Neuron (in vitro differentiated cells): ENCODE data around the gene TM4SF18.

Experiments used
- H2AFZ ChIP-seq: one replicate; pipeline ENCODE4 v1.6.1; 2013; ENCODE audit warnings: low read depth, mild to moderate bottlenecking, inconsistent platforms, low read length, moderate library complexity
- H3K27me3 ChIP-seq: one replicate; pipeline ENCODE4 v1.6.1; 2013; ENCODE audit warnings: low read length; ENCODE audit not compliant: insufficient read depth
- H3K36me3 ChIP-seq: one replicate; pipeline ENCODE4 v1.6.1; 2013; ENCODE audit warnings: low read length; ENCODE audit not compliant: insufficient read depth
- H3K4me1 ChIP-seq: one replicate; pipeline ENCODE4 v1.6.1; 2013; ENCODE audit warnings: low read length; ENCODE audit not compliant: insufficient read depth
- H3K4me3 ChIP-seq: 2 replicates; pipeline ENCODE4 v1.5.1; 2013; ENCODE audit warnings: mild to moderate bottlenecking, low read length, moderate library complexity
- H3K9me3 ChIP-seq: one replicate; pipeline ENCODE4 v1.6.1; 2013; ENCODE audit warnings: low read length

The TM4SF18 gene

DNA sequence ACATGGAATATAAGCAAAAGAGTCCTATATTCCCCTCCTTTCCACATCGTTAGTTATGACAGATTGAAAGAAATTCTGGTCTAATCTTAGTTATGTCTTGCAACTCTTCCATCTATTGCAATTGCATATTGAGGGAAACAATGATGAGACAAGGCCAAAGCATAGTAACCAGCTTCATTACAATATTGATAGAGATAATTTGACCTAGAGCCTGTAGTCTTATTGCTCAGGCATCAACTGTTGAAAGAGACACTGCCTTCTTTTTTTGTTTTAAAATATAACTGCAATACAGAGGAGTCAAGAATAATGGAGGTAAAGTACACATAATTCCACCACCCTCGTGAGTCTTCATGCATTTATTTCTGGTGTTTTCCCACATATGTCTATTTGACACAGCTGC, 2.0 kb downstream of the TM4SF18 start:
- peaks cover 12% of the 10 kb centered on the region for H3K4me1 ChIP-seq
- H3K36me3 ChIP-seq: no peaks in the 10 kb centered on the region
- no peaks in the 10 kb centered on the region for H3K9me3 ChIP-seq
- no peak overlapping the region for H2AFZ ChIP-seq
- H3K27me3 ChIP-seq: no peaks in the 10 kb centered on the region
- no peak overlapping the region for H3K4me3 ChIP-seq

DNA sequence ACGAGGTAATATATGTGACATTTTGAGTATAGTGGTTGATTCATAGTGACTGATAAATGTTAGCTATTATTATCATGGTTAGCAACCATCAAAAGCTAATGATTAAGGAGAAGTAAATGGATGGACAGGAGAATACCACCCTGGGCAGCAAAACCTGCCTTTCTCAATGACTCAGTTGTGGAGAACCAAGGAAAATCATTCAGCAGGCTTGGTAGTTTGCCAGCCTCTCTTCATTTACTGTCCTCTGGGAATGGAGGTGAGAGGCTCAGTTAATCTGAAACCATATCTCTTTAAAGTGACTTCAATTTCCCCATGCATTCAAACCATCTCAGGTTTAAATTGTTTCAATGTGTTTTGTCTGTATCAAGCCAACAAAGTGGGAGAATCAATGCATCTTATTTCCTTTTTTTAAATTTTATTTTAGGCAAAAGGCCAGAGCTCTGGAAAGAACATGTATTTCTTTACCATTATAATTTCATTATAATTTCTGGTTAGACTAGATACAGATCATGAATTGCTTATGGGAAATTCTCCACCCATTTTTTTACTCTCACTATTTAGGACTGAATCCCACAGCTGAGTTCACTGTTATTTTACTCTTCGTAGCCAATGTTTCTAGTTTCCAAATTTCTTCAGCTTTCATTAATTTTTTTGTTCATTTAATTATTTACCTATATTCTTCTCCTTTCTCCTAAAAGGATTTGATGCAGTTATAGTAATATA, 2.7 kb downstream of the TM4SF18 start:
- Histone ChIP-seq H3K36me3 (no peaks in the 10 kb centered on the region), H3K9me3 (no peaks in the 10 kb centered on the region), H2AFZ (no peak overlapping the region), H3K4me3 (no peak overlapping the region), H3K4me1 (peaks cover 12% of the 10 kb centered on the region), H3K27me3 (no peaks in the 10 kb centered on the region)

DNA sequence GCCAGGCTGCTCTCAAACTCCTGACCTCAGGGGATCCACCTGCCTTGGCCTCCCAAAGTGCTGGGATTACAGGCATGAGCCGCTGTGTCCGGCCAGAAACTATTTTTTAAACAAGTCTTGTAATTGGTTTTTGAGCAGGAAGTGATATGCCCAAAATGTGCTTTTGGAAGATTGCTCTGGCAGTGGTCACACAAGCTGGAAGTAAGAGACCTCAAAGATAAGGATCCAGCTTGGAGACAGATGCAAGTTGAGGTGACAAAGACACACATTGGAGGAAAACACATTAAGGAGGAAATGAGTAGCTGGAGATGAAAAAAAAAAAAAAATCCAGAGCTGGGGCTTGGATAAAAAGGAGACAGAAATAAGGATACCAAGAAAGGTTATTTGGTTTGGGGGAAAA, 6.3 kb downstream of the TM4SF18 start:
- Histone ChIP-seq H3K4me3 (no peak overlapping the region), H2AFZ (no peak overlapping the region), H3K4me1 (no peaks in the 10 kb centered on the region), H3K36me3 (no peaks in the 10 kb centered on the region), H3K9me3 (no peaks in the 10 kb centered on the region), H3K27me3 (no peaks in the 10 kb centered on the region)

DNA sequence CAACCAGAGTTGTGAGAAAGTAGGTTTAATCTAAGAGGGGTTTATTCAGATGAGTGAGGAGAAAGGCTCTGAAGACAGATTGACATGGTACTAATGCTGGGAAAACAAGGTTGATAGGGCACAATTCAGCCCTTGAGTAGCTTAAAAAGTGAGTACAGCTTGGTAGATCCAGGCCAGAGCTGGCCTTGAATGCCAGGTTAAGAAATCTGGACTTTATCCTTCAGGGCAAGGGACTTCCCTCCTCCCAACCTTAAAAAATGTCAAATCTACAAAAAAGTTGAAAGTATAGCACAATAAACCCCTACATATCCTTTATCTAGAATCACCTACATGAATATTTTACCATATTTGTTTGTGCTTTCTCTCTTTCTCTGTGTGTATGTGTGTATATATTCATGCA, 7.9 kb downstream of the TM4SF18 start:
- H3K27me3 ChIP-seq: no peaks in the 10 kb centered on the region
- no peaks in the 10 kb centered on the region for H3K4me1 ChIP-seq
- H3K4me3 ChIP-seq: no peak overlapping the region
- H2AFZ ChIP-seq: no peak overlapping the region
- H3K9me3 ChIP-seq: no peaks in the 10 kb centered on the region
- H3K36me3 ChIP-seq: no peaks in the 10 kb centered on the region

DNA sequence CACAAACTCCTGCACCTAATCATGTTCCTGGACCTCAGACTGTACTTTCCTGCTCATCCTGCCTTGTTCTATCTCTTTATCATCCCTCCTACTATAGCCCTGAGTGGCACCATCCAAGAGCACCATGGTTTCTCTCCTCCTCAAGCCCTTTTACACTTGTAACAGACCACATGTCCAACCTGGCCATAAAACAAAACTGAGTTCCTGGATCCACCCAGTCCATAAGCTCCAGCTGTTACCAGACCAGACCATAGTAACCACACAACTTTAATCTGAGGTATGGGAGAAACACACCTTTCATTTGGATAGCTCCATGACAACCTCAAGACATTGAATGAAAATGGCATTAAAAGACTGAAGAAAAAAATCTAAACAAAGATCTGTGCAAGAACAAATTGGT, 9.1 kb downstream of the TM4SF18 start:
- Histone ChIP-seq H3K4me3 (no peak overlapping the region), H3K36me3 (no peaks in the 10 kb centered on the region), H3K4me1 (peaks cover 8% of the 10 kb centered on the region), H3K27me3 (no peaks in the 10 kb centered on the region), H2AFZ (no peak overlapping the region), H3K9me3 (no peaks in the 10 kb centered on the region)

DNA sequence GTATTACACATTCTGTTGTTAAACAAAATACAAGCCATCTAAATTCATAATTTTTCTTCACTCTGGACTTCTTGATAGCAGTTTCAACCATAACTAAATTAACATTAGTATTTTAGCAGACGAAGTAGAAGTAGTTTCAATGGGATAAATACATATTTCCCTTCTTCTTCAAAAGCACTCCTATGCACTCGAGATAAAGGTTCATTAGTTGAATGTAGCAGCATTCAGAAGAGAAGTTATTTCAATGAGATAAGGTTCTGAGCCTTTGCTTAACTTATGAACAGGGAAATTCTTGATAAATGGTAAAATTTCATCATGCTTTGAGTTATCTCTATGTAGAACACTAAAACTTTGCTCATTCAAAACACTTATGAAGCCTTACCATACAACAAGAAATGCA, 11.8 kb downstream of the TM4SF18 start:
- Histone ChIP-seq H3K9me3 (no peaks in the 10 kb centered on the region), H2AFZ (no peak overlapping the region), H3K27me3 (no peaks in the 10 kb centered on the region), H3K4me3 (no peak overlapping the region), H3K36me3 (no peaks in the 10 kb centered on the region), H3K4me1 (peaks cover 10% of the 10 kb centered on the region)

DNA sequence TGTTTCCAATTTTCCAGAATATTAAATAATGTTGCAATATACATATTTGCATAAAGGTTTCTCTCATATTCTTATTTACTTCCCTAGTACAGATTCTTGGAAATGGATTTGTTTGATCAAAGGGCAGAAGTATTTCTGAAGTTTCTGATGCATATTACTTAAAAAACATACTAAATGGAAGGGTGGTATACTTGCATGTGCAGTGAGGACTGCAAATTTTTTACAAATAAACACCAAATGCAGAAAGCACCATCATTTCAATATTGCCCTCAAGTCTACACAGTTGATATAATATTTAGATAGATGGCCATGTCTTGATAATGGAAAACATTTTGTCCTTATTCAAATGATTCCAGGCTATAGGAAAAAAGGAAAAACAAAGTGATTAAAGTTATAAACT, 12.3 kb downstream of the TM4SF18 start:
- no peak overlapping the region for H2AFZ ChIP-seq
- H3K36me3 ChIP-seq: no peaks in the 10 kb centered on the region
- H3K9me3 ChIP-seq: no peaks in the 10 kb centered on the region
- no peak overlapping the region for H3K4me3 ChIP-seq
- H3K27me3 ChIP-seq: no peaks in the 10 kb centered on the region
- H3K4me1 ChIP-seq: peaks cover 10% of the 10 kb centered on the region

DNA sequence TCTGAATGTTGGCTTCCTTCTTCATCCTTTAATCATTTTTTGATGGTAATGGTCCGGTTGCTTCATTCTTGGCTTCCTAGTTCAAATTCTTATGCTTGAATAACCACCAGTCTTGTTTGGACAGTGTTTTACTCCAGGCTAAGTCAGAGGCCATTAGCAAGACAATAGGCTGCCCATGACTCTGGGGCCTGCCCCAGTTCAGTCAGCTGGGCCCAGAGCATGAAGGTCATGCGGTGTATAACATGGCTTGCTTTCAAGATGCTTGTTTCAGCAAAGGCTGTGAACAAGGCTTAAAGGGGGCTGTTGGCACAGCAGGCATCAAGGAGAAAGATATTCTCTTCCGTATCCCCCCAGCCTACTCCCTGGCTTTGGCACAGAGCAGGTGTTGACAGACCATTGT, 13.7 kb downstream of the TM4SF18 start:
- H3K27me3 ChIP-seq: no peaks in the 10 kb centered on the region
- no peak overlapping the region for H3K4me3 ChIP-seq
- peaks cover 10% of the 10 kb centered on the region for H3K4me1 ChIP-seq
- no peak overlapping the region for H2AFZ ChIP-seq
- no peaks in the 10 kb centered on the region for H3K36me3 ChIP-seq
- H3K9me3 ChIP-seq: no peaks in the 10 kb centered on the region

DNA sequence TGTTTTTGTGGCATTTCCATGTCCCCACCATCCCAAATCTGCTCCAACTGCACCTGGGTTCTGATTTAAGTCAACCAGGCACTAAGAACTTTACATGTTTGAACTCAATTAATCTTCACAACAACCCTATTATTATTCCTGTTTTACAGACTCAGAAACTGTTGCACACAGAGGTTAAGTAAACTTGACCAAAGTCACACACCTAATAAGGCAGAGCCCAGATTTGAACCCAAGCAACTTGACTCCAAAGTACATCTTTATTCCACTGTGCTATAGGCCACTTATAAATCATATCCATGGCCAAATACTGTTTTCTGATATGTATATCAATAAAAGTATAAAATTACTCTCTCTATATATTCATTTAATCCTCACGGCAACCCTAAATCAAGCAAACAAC, 16.4 kb downstream of the TM4SF18 start:
- H2AFZ ChIP-seq: no peak overlapping the region
- no peaks in the 10 kb centered on the region for H3K9me3 ChIP-seq
- H3K27me3 ChIP-seq: no peaks in the 10 kb centered on the region
- peaks cover 10% of the 10 kb centered on the region for H3K4me1 ChIP-seq
- no peak overlapping the region for H3K4me3 ChIP-seq
- no peaks in the 10 kb centered on the region for H3K36me3 ChIP-seq

DNA sequence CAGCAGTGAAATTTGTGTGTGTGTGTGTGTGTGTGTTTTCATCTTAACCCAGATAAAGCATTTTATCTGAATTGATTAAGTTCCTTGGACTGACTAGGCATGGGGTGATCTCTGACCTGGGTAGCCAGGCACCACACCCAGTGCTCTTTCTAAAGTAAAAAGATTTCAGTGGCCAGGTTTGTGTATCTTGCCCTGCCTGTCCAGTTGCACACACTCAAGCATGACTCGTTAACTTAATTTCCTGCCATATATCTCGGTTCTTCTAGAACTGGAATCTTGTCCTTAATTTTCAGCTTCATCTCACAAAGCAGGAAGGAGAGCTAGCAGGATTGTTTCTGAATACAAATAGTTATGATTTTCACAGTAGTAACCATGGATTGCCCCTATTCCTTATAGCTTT, 17.0 kb downstream of the TM4SF18 start:
- Histone ChIP-seq H2AFZ (no peak overlapping the region), H3K36me3 (no peaks in the 10 kb centered on the region), H3K9me3 (no peaks in the 10 kb centered on the region), H3K4me3 (no peak overlapping the region), H3K27me3 (no peaks in the 10 kb centered on the region), H3K4me1 (peaks cover 10% of the 10 kb centered on the region)

DNA sequence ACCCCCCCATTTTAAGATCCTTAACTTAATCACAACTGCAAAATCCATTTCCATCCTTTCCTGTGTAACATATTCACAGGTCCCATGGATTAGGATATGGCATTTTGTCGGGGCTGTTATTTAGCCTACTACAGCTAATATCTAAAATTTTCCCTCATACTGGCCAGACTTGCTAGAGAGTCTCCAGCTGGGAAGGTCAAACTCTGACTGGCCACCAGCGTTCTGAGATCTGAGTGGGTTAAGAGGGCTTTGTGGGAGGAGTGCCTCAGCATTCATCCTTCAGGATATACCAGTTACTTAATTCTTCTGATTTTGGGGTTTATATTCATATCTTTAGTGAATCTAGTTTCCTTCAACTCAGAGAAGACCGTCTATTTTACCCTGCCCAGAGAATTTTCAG, 17.7 kb downstream of the TM4SF18 start:
- Histone ChIP-seq H3K4me1 (peaks cover 10% of the 10 kb centered on the region), H3K4me3 (no peak overlapping the region), H3K27me3 (no peaks in the 10 kb centered on the region), H3K36me3 (no peaks in the 10 kb centered on the region), H2AFZ (no peak overlapping the region), H3K9me3 (no peaks in the 10 kb centered on the region)

DNA sequence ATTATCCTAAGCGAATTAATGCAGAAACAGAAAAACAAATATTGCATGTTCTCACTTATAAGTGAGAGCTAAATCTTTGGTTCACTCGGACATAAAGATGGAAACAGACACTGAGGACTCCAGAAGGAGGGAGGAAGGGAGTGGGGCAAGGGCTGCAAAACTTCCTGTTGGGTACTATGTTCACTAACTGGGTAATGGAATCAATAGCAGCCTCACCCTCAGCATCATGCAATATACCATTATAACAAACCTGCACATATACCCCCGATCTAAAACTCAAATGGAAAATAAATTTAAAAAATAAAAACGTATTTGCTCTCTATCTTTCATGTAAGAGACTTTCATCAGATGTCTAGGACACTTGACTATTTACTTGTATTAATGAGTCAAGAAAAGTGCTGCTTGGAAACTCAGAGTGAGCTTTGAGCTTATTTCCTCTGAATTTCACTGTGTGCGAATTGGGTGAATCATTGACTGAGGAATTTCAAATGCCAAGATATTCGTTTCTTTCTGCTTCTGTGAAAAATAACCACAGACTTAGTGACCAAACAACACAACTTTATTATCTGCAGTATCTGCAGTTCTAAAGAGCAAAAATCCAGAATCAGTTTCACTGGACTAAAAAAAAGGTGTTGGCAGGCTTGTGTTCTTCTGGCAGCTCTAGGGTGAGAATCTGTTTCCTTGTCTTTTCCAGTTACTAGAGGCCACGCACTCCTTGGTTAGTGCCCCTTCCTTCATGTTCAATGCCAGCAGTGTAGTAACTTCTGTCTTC, 18.4 kb downstream of the TM4SF18 start:
- no peaks in the 10 kb centered on the region for H3K27me3 ChIP-seq
- no peak overlapping the region for H3K4me3 ChIP-seq
- H2AFZ ChIP-seq: no peak overlapping the region
- H3K9me3 ChIP-seq: no peaks in the 10 kb centered on the region
- H3K4me1 ChIP-seq: peaks cover 9% of the 10 kb centered on the region
- H3K36me3 ChIP-seq: no peaks in the 10 kb centered on the region

DNA sequence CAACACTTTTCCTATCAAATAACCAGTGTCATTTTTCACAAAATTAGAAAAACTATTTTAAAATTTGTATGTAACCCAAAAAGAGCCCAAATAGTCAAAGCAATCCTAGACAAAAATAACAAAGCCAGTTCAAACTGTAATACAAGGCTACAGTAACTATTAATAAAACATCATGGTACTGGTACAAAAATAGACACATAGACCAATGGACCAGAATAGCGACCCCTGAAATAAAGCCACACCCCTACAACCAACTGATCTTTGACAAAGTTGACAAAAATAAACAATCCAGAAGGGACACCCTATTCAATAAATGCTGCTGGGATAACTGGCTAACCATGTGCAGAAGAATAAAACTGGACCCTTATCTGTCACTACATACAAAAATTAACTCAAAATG, 19.9 kb downstream of the TM4SF18 start:
- H2AFZ ChIP-seq: no peak overlapping the region
- H3K4me3 ChIP-seq: no peak overlapping the region
- no peaks in the 10 kb centered on the region for H3K4me1 ChIP-seq
- no peaks in the 10 kb centered on the region for H3K9me3 ChIP-seq
- no peaks in the 10 kb centered on the region for H3K36me3 ChIP-seq
- H3K27me3 ChIP-seq: no peaks in the 10 kb centered on the region
